Esophagus squamous epithelium (tissue), 5 donors: ENCODE measurements around the gene TBC1D5. TPM values are rescaled to one million over a fixed set of nuclear protein-coding genes. Genes with fewer than 3 reads are reported as not detected.

Source experiments
- DNase-seq: peaks from one replicate; lab custom pipeline; 2025; lab: John Stamatoyannopoulos, UW
- H3K27ac ChIP-seq, 4 donors: fragments of 200-600 bp; sonication (generic); one replicate each; pipeline ENCODE4 v1.5.1; 2016 to 2019; ENCODE audit warnings: mild to moderate bottlenecking in 1 of 4
- H3K27me3 ChIP-seq, 4 donors: fragments of 200-600 bp; sonication (generic); 1 replicate in 3 of 4; 2 replicates in 1 of 4; pipeline versions ENCODE4 v1.5.1 to v1.6.0; 2017 to 2021; ENCODE audit warnings: antibody characterized with exemption in 1 of 4
- H3K36me3 ChIP-seq, 3 donors: fragments of 200-600 bp; sonication (generic); one replicate each; pipeline ENCODE4 v1.5.1; 2016 to 2019
- H3K4me1 ChIP-seq, 3 donors: fragments of 200-600 bp; sonication (generic); one replicate each; pipeline ENCODE4 v1.5.1; 2017 to 2019
- H3K4me3 ChIP-seq, 4 donors: fragments of 200-600 bp; sonication (generic); 1 replicate in 3 of 4; 2 replicates in 1 of 4; pipeline ENCODE4 v1.5.1; 2016 to 2019; ENCODE audit warnings: mild to moderate bottlenecking in 2 of 4, moderate library complexity in 1 of 4
- H3K9me3 ChIP-seq, 3 donors: fragments of 200-600 bp; sonication (generic); one replicate each; pipeline ENCODE4 v1.5.1; 2016 to 2019
- POLR2A ChIP-seq, 4 donors: fragments of 450-650 bp; IDR thresholded peaks; one replicate each; pipeline ENCODE4 v1.6.1; 2017; ENCODE audit warnings: antibody characterized with exemption in 4 of 4, mild to moderate bottlenecking in 4 of 4, moderate library complexity in 3 of 4
- WGBS, 2 donors: methylation state at CpG; one replicate each; pipeline ENCODE4 v1.1.5; 2018; 5-methylcytosine and 5-hydroxymethylcytosine counted together
- intact Hi-C: fragments of 100-400 bp; cut with DNase I; formaldehyde crosslinking; loops from one replicate; pipeline ENCODE4 v1.15.0; 2022
- total RNA-seq, 4 donors: library from RNA; depleted of rRNA; stranded (reverse); fragments of >200 nt; gene quantifications; one replicate each; pipeline ENCODE4 v1.1.0, GENCODE V29; 2016
- TF ChIP-seq, protein P1 (sequence below), 6 experiments: fragments of 450-650 bp in 4 of 6; fragments of 200-600 bp in 2 of 6; sonication (generic) in 2 of 6; IDR thresholded peaks; one replicate each; pipeline ENCODE4 v1.5.1; 2016 to 2019; ENCODE audit warnings: antibody characterized with exemption in 6 of 6, mild to moderate bottlenecking in 4 of 6, moderate library complexity in 4 of 6
- donor health status: DM: yes; HTN: yes; CAD: no.

TBC1D5 gene
- total RNA-seq, 4 donors from 2014 or later, result 32.8 to 56.1 (median 39.9) TPM

DNA sequence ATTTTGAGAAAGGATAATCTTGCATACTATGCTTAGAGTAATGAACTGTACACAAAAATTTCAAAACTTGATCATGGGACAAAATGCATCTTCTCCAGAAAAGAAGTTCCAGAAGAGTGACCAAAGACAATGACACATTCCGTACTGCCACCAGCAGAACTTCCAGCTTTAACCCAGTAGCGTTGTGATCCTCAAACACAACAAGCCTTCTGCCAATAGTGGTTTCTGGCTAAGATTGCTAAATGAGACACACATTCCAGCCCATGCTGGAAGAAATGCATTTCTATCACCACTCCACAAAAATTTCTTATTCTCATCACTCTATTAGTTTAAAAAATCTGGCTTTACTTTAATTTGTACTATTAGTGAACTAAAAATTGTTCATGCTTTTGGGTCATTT lies 334.9 kb downstream of the TBC1D5 start:
- 59 to 80% methylated on average over 2 of the region's 2 CpGs for WGBS, 2 donors
- intact Hi-C loops, result loop anchor here (5.0 kb wide), 1 partner anchor 145 kb away; no protein-coding TSS in a partner anchor

DNA sequence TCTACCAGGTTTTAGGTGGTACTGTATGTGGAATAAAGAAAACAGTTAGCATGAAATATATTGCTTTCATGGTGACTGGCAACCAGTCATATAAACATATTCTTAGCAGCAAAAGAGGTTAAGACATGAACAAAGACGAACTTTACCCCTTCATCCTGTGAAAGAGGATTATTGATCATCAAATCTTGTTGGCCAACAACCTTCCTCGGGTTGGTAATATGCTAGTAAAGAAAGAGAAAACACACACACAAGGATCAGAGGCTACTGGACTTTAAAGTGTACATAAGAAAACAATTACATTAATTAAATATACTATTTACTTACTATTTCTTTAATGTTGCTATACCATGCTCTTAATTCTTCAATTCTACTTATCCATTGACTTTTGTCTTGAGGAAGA lies 337.9 kb downstream of the TBC1D5 start:
- intact Hi-C loops, result no loop called here
- 83 to 88% methylated on average over 2 of the region's 2 CpGs for whole genome bisulfite sequencing, 2 donors
- Histone ChIP-seq H3K27me3 (no peaks in the 10 kb centered on the region), H3K9me3 (no peaks in the 10 kb centered on the region), H3K27ac (no peak overlapping the region), H3K4me3 (no peak overlapping the region), H3K36me3 (peaks cover 0 to 36% (median 0%) of the 10 kb centered on the region in 3 donors), H3K4me1 (no peaks in the 10 kb centered on the region)
- no peak for DNase-seq
- TF ChIP-seq, protein P1, sequence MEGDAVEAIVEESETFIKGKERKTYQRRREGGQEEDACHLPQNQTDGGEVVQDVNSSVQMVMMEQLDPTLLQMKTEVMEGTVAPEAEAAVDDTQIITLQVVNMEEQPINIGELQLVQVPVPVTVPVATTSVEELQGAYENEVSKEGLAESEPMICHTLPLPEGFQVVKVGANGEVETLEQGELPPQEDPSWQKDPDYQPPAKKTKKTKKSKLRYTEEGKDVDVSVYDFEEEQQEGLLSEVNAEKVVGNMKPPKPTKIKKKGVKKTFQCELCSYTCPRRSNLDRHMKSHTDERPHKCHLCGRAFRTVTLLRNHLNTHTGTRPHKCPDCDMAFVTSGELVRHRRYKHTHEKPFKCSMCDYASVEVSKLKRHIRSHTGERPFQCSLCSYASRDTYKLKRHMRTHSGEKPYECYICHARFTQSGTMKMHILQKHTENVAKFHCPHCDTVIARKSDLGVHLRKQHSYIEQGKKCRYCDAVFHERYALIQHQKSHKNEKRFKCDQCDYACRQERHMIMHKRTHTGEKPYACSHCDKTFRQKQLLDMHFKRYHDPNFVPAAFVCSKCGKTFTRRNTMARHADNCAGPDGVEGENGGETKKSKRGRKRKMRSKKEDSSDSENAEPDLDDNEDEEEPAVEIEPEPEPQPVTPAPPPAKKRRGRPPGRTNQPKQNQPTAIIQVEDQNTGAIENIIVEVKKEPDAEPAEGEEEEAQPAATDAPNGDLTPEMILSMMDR (IDR thresholded peaks at IDR 0.05), result no peak
- no peak for TF ChIP-seq POLR2A (IDR thresholded peaks at IDR 0.05)

More for the DNA sequence above, 334.9 kb downstream of the TBC1D5 start:
- H3K4me1 ChIP-seq, result no peaks in the 10 kb centered on the region
- no peaks in the 10 kb centered on the region for H3K9me3 ChIP-seq
- no peaks in the 10 kb centered on the region for H3K27me3 ChIP-seq
- H3K4me3 ChIP-seq, result no peak overlapping the region
- TF ChIP-seq POLR2A (IDR thresholded peaks at IDR 0.05), result no peak
- TF ChIP-seq, protein P1 (IDR thresholded peaks at IDR 0.05), result no peak
- no peak overlapping the region for H3K27ac ChIP-seq
- DNase-seq, result no peak
- peaks cover 0 to 28% (median 0%) of the 10 kb centered on the region in 3 donors for H3K36me3 ChIP-seq

DNA sequence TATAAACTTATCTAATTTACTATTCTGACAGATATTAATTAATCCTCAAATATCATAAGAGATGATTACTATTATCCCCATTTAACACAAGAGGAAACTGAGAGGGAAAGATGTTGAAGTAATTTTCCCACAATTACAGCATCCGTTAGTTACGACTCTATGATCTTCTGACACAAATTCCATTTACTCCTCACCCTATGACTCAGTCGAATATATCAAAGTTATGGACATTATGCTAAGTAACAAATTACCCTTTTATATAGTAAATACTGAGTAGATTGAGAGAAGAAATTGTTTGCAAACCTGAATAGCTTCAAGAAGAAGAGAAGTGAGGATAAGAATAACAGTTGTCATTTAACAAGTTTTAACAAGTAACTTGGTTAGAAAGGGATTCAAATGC lies 340.0 kb downstream of the TBC1D5 start:
- TF ChIP-seq POLR2A (IDR thresholded peaks at IDR 0.05), result no peak
- TF ChIP-seq, protein P1 (IDR thresholded peaks at IDR 0.05), result no peak
- H3K36me3 ChIP-seq, result peaks cover 0 to 37% (median 0%) of the 10 kb centered on the region in 3 donors
- H3K27me3 ChIP-seq, result no peaks in the 10 kb centered on the region
- intact Hi-C loops, result no loop called here
- no peak overlapping the region for H3K4me3 ChIP-seq
- no peaks in the 10 kb centered on the region for H3K9me3 ChIP-seq
- no peak overlapping the region for H3K27ac ChIP-seq
- H3K4me1 ChIP-seq, result no peaks in the 10 kb centered on the region
- no peak for DNase-seq
- 57 to 78% methylated on average over 3 of the region's 3 CpGs for WGBS, 2 donors

DNA sequence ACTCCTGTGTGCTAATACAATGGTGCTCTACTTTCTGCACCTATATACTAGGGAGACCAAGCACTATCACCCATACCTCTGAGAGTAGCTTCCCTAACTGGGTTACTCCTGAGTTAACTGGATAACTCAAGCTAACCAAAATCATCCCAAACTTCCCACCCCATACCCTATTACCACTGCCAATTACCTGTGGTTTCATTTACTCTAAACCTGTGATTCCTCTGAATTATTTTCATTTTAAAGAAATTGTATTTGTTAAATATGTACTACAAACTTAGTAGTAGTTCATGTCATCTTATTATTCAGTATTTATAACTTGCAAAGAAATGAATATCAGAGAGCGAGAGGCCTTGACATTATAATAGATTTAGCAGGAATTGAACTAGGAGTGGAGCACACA lies 340.5 kb downstream of the TBC1D5 start:
- H3K9me3 ChIP-seq, result no peaks in the 10 kb centered on the region
- peaks cover 0 to 42% (median 0%) of the 10 kb centered on the region in 3 donors for H3K36me3 ChIP-seq
- DNase-seq, result no peak
- WGBS, 2 donors, result 43 to 52% methylated on average over 1 of the region's 1 CpG
- H3K4me3 ChIP-seq, result no peak overlapping the region
- no peak for TF ChIP-seq POLR2A (IDR thresholded peaks at IDR 0.05)
- TF ChIP-seq, protein P1 (IDR thresholded peaks at IDR 0.05), result no peak
- intact Hi-C loops, result no loop called here
- no peak overlapping the region for H3K27ac ChIP-seq
- H3K4me1 ChIP-seq, result no peaks in the 10 kb centered on the region
- no peaks in the 10 kb centered on the region for H3K27me3 ChIP-seq

DNA sequence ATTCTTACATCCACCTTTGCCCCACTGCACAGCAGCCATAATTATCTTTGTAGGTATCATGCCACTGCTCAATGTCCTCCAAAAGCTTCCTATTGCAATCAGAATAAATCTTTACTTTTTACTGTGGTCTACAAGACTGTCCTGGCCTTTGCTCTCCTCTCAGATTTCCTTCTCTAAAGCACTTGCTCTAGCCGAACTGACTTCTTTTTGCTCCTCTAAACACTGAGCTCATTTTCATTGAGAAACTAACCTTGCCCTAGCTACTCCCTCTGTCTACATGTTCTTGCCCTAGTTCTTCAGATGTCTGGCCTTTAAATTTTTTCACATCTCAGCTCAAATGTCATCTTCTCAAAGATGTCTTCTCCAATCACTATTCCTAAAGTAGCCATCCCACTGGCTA lies 342.8 kb downstream of the TBC1D5 start:
- DNase-seq, result no peak
- TF ChIP-seq, protein P1 (IDR thresholded peaks at IDR 0.05), result no peak
- TF ChIP-seq POLR2A (IDR thresholded peaks at IDR 0.05), result no peak
- H3K9me3 ChIP-seq, result no peaks in the 10 kb centered on the region
- H3K4me1 ChIP-seq, result no peaks in the 10 kb centered on the region
- 88% methylated on average over 1 of the region's 1 CpG for WGBS, 2 donors
- no peak overlapping the region for H3K4me3 ChIP-seq
- no peaks in the 10 kb centered on the region for H3K27me3 ChIP-seq
- H3K36me3 ChIP-seq, result peaks cover 0 to 25% (median 0%) of the 10 kb centered on the region in 3 donors
- intact Hi-C loops, result no loop called here
- H3K27ac ChIP-seq, result no peak overlapping the region
